ENCODE results near the gene LMCD1. TPM values are rescaled to one million over a fixed set of nuclear protein-coding genes. Genes with fewer than 3 reads are reported as not detected.

LMCD1 gene
- total RNA-seq, 1 donor from 2014 or later, result 1.3 TPM

DNA sequence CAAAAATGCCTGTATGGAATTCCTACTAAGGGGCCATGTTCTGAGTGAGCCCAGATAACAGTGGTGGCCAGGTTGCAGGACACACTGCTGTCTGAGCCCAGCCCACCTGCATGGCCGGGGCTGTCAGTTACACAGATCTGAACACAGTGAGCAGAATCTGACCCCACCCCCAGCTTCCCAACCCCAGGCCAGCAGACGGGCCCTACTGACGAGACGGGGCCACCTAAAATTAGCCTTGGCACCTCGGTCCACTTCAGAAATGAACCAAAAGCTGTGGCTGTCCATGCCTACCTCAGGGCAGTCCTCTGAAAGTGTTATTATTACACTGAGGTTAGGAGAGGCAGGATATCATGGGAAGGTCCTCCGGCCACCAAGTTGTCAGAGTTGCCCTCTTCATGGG lies 51.8 kb downstream of the LMCD1 start:
- no peak overlapping the region for H3K27ac Mint-ChIP-seq (ENCODE audit: unreplicated experiment)
- TF ChIP-seq CTCF (IDR thresholded peaks at IDR 0.05; ENCODE audit: partially characterized antibody, unreplicated experiment), result no peak
- no peaks in the 10 kb centered on the region for H3K9me3 Mint-ChIP-seq (ENCODE audit: unreplicated experiment)
- H3K4me1 Mint-ChIP-seq (ENCODE audit: low read depth, unreplicated experiment), result peaks cover 20% of the 10 kb centered on the region
- H3K27me3 Mint-ChIP-seq (ENCODE audit: unreplicated experiment), result peaks cover 2% of the 10 kb centered on the region
- no peaks in the 10 kb centered on the region for H3K36me3 Mint-ChIP-seq (ENCODE audit: unreplicated experiment)
- DNase-seq, result no peak
- no peak overlapping the region for H3K4me3 Mint-ChIP-seq (ENCODE audit: unreplicated experiment)

- Mint-ChIP-seq H3K9me3 (ENCODE audit: unreplicated experiment) (no peaks in the 10 kb centered on the region), H3K4me3 (ENCODE audit: unreplicated experiment) (no peak overlapping the region), H3K4me1 (ENCODE audit: low read depth, unreplicated experiment) (peaks cover 18% of the 10 kb centered on the region), H3K27ac (ENCODE audit: unreplicated experiment) (peak overlapping the region; percentile 52), H3K27me3 (ENCODE audit: unreplicated experiment) (peaks cover 2% of the 10 kb centered on the region), H3K36me3 (ENCODE audit: unreplicated experiment) (no peaks in the 10 kb centered on the region)
- TF ChIP-seq CTCF (IDR thresholded peaks at IDR 0.05; ENCODE audit: partially characterized antibody, unreplicated experiment), result no peak
- no peak for DNase-seq
These were observed 53.1 kb downstream of the LMCD1 start for GRCh38 chr3:8554696-8555095.

GRCh38 chr3:8555113-8555661 lies 53.6 kb downstream of the LMCD1 start:
- no peaks in the 10 kb centered on the region for H3K36me3 Mint-ChIP-seq (ENCODE audit: unreplicated experiment)
- H3K27ac Mint-ChIP-seq (ENCODE audit: unreplicated experiment), result peak overlapping the region; percentile 52
- no peaks in the 10 kb centered on the region for H3K9me3 Mint-ChIP-seq (ENCODE audit: unreplicated experiment)
- H3K27me3 Mint-ChIP-seq (ENCODE audit: unreplicated experiment), result peaks cover 2% of the 10 kb centered on the region
- no peak for TF ChIP-seq CTCF (IDR thresholded peaks at IDR 0.05; ENCODE audit: partially characterized antibody, unreplicated experiment)
- peak; percentile 45 for DNase-seq
- H3K4me1 Mint-ChIP-seq (ENCODE audit: low read depth, unreplicated experiment), result peaks cover 18% of the 10 kb centered on the region
- peak overlapping the region; percentile 21 for H3K4me3 Mint-ChIP-seq (ENCODE audit: unreplicated experiment)

DNA sequence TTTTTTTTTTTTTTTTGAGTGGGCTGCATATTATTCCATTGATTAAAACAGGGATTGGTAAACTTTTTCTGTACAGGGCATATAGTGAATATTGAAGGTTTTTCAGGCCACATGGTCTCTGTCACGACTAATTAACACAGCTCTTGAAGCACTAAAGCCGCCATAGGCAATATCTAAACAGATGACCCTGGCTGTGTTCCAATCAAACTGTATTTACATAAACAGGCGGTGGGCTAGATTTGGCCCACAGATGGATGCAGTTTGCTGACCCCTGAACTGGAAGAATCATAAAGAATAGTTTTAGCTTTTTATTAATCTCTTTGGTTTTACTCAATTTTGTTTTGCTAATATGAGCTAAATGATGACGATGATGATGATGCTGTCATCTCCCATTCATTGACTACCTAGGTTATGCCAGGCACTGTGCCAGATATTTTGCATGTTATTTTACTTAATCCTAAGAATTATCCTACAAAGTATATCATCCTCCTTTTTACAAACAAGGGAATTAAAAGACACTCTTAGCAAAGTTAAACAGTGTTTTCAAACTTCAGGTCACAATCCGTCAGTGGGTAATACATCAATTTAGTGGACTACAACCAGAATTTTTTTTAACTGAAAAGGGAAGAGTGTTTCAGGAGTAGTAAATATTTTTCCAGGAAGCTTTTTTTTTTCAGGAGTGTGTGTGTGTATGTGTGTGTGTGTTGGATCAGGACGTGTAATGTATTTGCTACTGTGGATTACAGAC lies 54.3 kb downstream of the LMCD1 start:
- Mint-ChIP-seq H3K9me3 (ENCODE audit: unreplicated experiment) (no peaks in the 10 kb centered on the region), H3K4me3 (ENCODE audit: unreplicated experiment) (no peak overlapping the region), H3K27ac (ENCODE audit: unreplicated experiment) (peak overlapping the region; percentile 57), H3K36me3 (ENCODE audit: unreplicated experiment) (no peaks in the 10 kb centered on the region), H3K27me3 (ENCODE audit: unreplicated experiment) (peaks cover 2% of the 10 kb centered on the region), H3K4me1 (ENCODE audit: low read depth, unreplicated experiment) (peaks cover 18% of the 10 kb centered on the region)
- no peak for DNase-seq
- no peak for TF ChIP-seq CTCF (IDR thresholded peaks at IDR 0.05; ENCODE audit: partially characterized antibody, unreplicated experiment)

DNA sequence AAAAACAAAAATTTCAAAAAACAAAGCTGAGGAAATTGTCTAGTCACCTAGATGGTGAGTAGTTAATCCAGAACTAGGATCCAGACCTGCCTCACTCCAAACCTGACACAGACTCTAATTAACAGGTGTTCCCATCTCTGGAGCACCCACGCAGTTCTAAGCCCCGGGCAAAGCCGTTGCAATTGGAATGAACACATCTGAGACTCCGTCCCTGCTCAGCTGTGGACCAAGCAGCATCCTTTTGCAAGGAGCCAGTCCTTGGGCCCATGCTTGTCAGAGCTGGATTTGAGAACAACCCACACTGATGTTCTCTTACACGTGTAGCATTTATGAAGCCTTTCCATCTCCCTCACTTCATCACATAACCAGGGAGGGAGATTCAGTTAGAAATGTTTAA lies 54.8 kb downstream of the LMCD1 start:
- peaks cover 2% of the 10 kb centered on the region for H3K27me3 Mint-ChIP-seq (ENCODE audit: unreplicated experiment)
- no peak for TF ChIP-seq CTCF (IDR thresholded peaks at IDR 0.05; ENCODE audit: partially characterized antibody, unreplicated experiment)
- DNase-seq, result no peak
- H3K36me3 Mint-ChIP-seq (ENCODE audit: unreplicated experiment), result no peaks in the 10 kb centered on the region
- H3K4me3 Mint-ChIP-seq (ENCODE audit: unreplicated experiment), result no peak overlapping the region
- H3K4me1 Mint-ChIP-seq (ENCODE audit: low read depth, unreplicated experiment), result peaks cover 18% of the 10 kb centered on the region
- no peaks in the 10 kb centered on the region for H3K9me3 Mint-ChIP-seq (ENCODE audit: unreplicated experiment)
- H3K27ac Mint-ChIP-seq (ENCODE audit: unreplicated experiment), result peak overlapping the region; percentile 57
